ENCODE results near the gene TRIM15. TPM values are rescaled to one million over a fixed set of nuclear protein-coding genes. Genes with fewer than 3 reads are reported as not detected.

The TRIM15 gene
- total RNA-seq, 1 experiment from 2014 or later, result 0.35 TPM

DNA sequence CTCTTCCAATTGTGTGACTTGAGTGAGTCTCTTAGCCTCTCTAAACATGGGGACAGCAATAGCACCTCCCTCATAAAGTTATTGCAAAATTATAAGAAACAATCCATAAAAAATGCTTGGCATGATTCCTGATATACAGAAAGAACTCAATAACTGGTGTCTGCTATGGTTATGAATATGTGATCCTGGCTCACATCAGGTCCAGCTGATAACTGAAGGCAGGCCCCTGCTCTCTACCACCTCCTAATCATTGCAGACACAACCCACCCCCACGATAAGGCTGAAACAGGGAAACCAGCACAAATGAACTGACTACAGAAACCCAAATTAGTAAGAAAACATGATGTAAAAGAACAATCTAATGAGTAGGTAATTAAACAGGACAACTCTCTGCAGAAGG is 5.4 kb downstream of the TRIM15 start:
- TF ChIP-seq ZNF232 (CRISPR knock-in tag; IDR thresholded peaks at IDR 0.05) (no peak), ZNF671 (CRISPR knock-in tag; IDR thresholded peaks at IDR 0.05) (no peak), SMAD4 (CRISPR knock-in tag; IDR thresholded peaks at IDR 0.05) (no peak), ZBTB21 (CRISPR knock-in tag; IDR thresholded peaks at IDR 0.05; ENCODE audit: borderline replicate concordance) (no peak), ZNF416 (CRISPR knock-in tag; IDR thresholded peaks at IDR 0.05) (no peak), MAX (CRISPR knock-in tag; IDR thresholded peaks at IDR 0.05) (no peak), STAT6 (CRISPR knock-in tag; conservative IDR thresholded peaks at IDR 0.05; ENCODE audit: low read depth) (no peak), NR3C1 (CRISPR knock-in tag; conservative IDR thresholded peaks at IDR 0.05; ENCODE audit: low read depth) (no peak), ESRRA (CRISPR knock-in tag; IDR thresholded peaks at IDR 0.05; ENCODE audit: borderline replicate concordance) (no peak), TCF7 (CRISPR knock-in tag; IDR thresholded peaks at IDR 0.05; ENCODE audit: low read depth) (no peak), FOXK1 (CRISPR knock-in tag; IDR thresholded peaks at IDR 0.05) (no peak), NR2C2 (CRISPR knock-in tag; IDR thresholded peaks at IDR 0.05) (no peak), SMAD3 (CRISPR knock-in tag; IDR thresholded peaks at IDR 0.05; ENCODE audit: borderline replicate concordance) (no peak), ZNF317 (CRISPR knock-in tag; IDR thresholded peaks at IDR 0.05; ENCODE audit: borderline replicate concordance, low read depth) (no peak), AFF4 (CRISPR knock-in tag; IDR thresholded peaks at IDR 0.05; ENCODE audit: borderline replicate concordance) (no peak), GTF2I (CRISPR knock-in tag; conservative IDR thresholded peaks at IDR 0.05) (no peak), OVOL2 (CRISPR knock-in tag; IDR thresholded peaks at IDR 0.05; ENCODE audit: borderline replicate concordance) (no peak)
- TF ChIP-seq, protein P1, sequence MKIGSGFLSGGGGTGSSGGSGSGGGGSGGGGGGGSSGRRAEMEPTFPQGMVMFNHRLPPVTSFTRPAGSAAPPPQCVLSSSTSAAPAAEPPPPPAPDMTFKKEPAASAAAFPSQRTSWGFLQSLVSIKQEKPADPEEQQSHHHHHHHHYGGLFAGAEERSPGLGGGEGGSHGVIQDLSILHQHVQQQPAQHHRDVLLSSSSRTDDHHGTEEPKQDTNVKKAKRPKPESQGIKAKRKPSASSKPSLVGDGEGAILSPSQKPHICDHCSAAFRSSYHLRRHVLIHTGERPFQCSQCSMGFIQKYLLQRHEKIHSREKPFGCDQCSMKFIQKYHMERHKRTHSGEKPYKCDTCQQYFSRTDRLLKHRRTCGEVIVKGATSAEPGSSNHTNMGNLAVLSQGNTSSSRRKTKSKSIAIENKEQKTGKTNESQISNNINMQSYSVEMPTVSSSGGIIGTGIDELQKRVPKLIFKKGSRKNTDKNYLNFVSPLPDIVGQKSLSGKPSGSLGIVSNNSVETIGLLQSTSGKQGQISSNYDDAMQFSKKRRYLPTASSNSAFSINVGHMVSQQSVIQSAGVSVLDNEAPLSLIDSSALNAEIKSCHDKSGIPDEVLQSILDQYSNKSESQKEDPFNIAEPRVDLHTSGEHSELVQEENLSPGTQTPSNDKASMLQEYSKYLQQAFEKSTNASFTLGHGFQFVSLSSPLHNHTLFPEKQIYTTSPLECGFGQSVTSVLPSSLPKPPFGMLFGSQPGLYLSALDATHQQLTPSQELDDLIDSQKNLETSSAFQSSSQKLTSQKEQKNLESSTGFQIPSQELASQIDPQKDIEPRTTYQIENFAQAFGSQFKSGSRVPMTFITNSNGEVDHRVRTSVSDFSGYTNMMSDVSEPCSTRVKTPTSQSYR (CRISPR knock-in tag; IDR thresholded peaks at IDR 0.05), result no peak
- TF ChIP-seq, protein P2, sequence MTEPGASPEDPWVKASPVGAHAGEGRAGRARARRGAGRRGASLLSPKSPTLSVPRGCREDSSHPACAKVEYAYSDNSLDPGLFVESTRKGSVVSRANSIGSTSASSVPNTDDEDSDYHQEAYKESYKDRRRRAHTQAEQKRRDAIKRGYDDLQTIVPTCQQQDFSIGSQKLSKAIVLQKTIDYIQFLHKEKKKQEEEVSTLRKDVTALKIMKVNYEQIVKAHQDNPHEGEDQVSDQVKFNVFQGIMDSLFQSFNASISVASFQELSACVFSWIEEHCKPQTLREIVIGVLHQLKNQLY (CRISPR knock-in tag; IDR thresholded peaks at IDR 0.05), result no peak
- peaks cover 9% of the 10 kb centered on the region for H3K4me1 Mint-ChIP-seq
- H3K27me3 Mint-ChIP-seq (ENCODE audit: low read depth), result peaks cover 73% of the 10 kb centered on the region
- CTCF ChIA-PET, result interaction anchor here (1.1 to 1.8 kb wide), 3 partner anchors 66 to 321 kb away, joined by 3 to 8 read pairs (median 3); no protein-coding TSS in a partner anchor
- H3K4me3 Mint-ChIP-seq, result no peak overlapping the region
- no peak for DNase-seq (ENCODE audit: low spot score)
- H3K36me3 Mint-ChIP-seq, result no peaks in the 10 kb centered on the region
- H3K27ac Mint-ChIP-seq, result no peak overlapping the region
- H3K9me3 Mint-ChIP-seq, result no peaks in the 10 kb centered on the region; the same call in 1 of the 2 replicates
- no peak for ATAC-seq
- POLR2A ChIA-PET, result no interaction called here
